Measurements from ENCODE around the gene LEP.

GRCh38 chr7:128304212-128304611 is 63.1 kb downstream of the LEP start:
- TF ChIP-seq CTCF (conservative IDR thresholded peaks at IDR 0.05) (no peak), ZFX (IDR thresholded peaks at IDR 0.05) (no peak)

Data from C4-2B (cell line).